ENCODE measurements around the gene CNTNAP2. TPM values are rescaled to one million over a fixed set of nuclear protein-coding genes. Genes with fewer than 3 reads are reported as not detected.

Gene CNTNAP2
- total and polyA plus RNA-seq, 2 of the 4 experiments (the other 2 are of a cell fraction), result not detected

- 31% methylated on average over 2 of the region's 2 CpGs; no CpG with 5 or more reads in 1 of the 2 experiments for WGBS, 2 experiments (ENCODE audit: extremely low coverage in 2 of 2, insufficient read length in 1 of 2)
- Histone ChIP-seq H4K8ac (ENCODE audit: low read depth in 2 of 2, low read length in 2 of 2) (no peak overlapping the region), H3K27ac (ENCODE audit: insufficient read depth, low read length) (no peak overlapping the region), H4K5ac (ENCODE audit: low read depth, low read length) (no peak overlapping the region), H3K9ac (ENCODE audit: low read depth, low read length) (no peak overlapping the region), H3K79me1 (ENCODE audit: low read depth in 1 of 2, low read length in 2 of 2) (no peaks in the 10 kb centered on the region), H3K4me2 (ENCODE audit: low read depth, low read length) (no peak overlapping the region), H3K18ac (ENCODE audit: low read depth, low read length) (no peak overlapping the region), H2BK5ac (ENCODE audit: low read depth, low read length, poor library complexity, severe bottlenecking) (no peak overlapping the region), H3K4ac (ENCODE audit: low read depth, low read length) (no peak overlapping the region), H2AFZ (replicated peaks; ENCODE audit: low read length, poor library complexity) (no peak overlapping the region), H2AK9ac (replicated peaks; ENCODE audit: low read depth, low read length, poor library complexity) (no peak overlapping the region), H3K4me3 (ENCODE audit: insufficient read depth, low read depth, low read length) (no peak overlapping the region), H3K27me3 (ENCODE audit: control insufficient read depth, insufficient read depth, low read length) (no peaks in the 10 kb centered on the region), H2AK5ac (ENCODE audit: low read depth, low read length) (no peak overlapping the region), H3K36me3 (ENCODE audit: control insufficient read depth, insufficient read depth, low read length) (no peaks in the 10 kb centered on the region), H2BK15ac (ENCODE audit: low read depth, low read length) (no peak overlapping the region), H3K9me1 (ENCODE audit: insufficient read depth, low read length) (no peaks in the 10 kb centered on the region), H3K56ac (ENCODE audit: extremely low read depth, insufficient read depth, low read length) (no peak overlapping the region), H4K91ac (ENCODE audit: insufficient read depth, low read depth, low read length) (no peak overlapping the region), H4K20me1 (ENCODE audit: insufficient read depth, low read length) (no peaks in the 10 kb centered on the region), H3K4me1 (ENCODE audit: control insufficient read depth, insufficient read depth, low read length) (no peaks in the 10 kb centered on the region), H2BK20ac (ENCODE audit: low read depth, low read length) (no peak overlapping the region), H3K14ac (replicated peaks; ENCODE audit: low read depth, low read length) (no peak overlapping the region), H2BK120ac (ENCODE audit: low read depth, low read length) (no peak overlapping the region), H3K23ac (ENCODE audit: low read depth, low read length) (no peak overlapping the region), H3K9me3 (ENCODE audit: control insufficient read depth, insufficient read depth, low read length) (peaks cover 12% of the 10 kb centered on the region)
- DNase-seq, result no peak
- no TSS peak for BruUV-seq (replicated peaks)
- ATAC-seq (ENCODE audit: low read depth), result no peak
- in situ Hi-C loops (cut with MboI; ENCODE audit: low sequenced_read_pairs), result no loop called here
- POLR2A ChIA-PET (ENCODE audit: unreplicated experiment), result no interaction called here
- dilution Hi-C loops (cut with HindIII; ENCODE audit: low sequenced_read_pairs, unreplicated experiment), result no loop called here
- intact Hi-C loops (cut with micrococcal nuclease), result no loop called here
- TF ChIP-seq CHD1 (IDR thresholded peaks at IDR 0.05; ENCODE audit: low read depth, low read length), result no peak
- TF ChIP-seq ELK1 (IDR thresholded peaks at IDR 0.05; ENCODE audit: borderline replicate concordance, low read depth, low read length), result no peak
- CTCF ChIA-PET, result no interaction called here
Measured at GRCh38 chr7:148104924-148105323, 1988.3 kb downstream of the CNTNAP2 start.
